NCI-H2227 treated with DMSO at 0.1 percent for 48 hours (cell line): ENCODE measurements around the gene NKD2.
"Not testable (repeated sequence)": the region's sequence is repeated elsewhere in the genome, so short reads cannot be mapped to it uniquely, and the experiment has no call there.

ENCODE experiments used
- DNase-seq: peaks from one replicate; lab custom pipeline; 2025; lab: John Stamatoyannopoulos, UW

The NKD2 gene

GRCh38 chr5:1013948-1014301, 5.3 kb downstream of the NKD2 start:
- no peak for DNase-seq

DNA sequence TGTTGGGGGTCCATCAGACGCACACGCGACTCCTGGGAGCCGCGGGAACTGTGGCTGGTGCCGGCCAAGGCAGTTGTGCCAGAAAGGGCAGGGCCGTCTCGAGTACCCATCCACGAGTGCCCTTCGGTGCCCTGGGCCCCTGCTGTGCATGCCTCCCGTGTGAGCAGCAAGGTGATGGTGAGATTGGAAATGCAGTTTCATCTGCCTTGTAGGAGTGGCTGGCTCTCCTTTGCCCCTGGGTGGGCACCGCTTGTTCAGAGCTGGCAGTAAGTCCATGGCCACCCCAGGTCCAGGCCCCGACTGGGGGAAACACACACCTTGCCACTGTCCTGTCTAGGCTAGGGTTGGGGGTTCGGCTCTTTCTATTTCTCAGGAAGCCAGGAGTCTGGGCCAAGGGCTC, 5.7 kb downstream of the NKD2 start:
- DNase-seq: no peak

- DNase-seq: no peak
Observed at GRCh38 chr5:1014781-1015221, 6.2 kb downstream of the NKD2 start.

- no peak for DNase-seq
Observed at GRCh38 chr5:1015507-1015906, 6.9 kb downstream of the NKD2 start.

- no peak for DNase-seq
Observed at GRCh38 chr5:1016036-1016435, 7.4 kb downstream of the NKD2 start.

DNA sequence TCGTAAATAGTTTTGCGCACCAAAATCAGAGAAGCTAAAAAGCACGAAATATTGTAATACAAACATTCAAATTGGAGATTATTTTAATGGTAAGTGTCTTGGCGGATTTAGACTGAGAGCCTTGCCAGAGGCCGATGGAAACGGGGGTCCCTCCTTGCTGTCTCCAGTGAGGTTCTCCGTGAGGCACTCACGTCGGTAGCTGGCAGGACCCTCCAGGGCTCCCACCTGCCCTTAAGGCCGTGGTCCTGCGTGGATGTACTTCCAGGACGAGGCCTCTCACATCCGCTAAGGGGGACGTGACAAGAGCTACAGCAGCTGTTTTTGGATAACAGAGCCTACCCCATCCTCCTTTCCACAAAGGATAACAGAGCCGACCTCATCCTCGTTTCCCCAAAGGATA, 7.9 kb downstream of the NKD2 start:
- DNase-seq: no peak

- DNase-seq: no peak
Observed at GRCh38 chr5:1017056-1017455, 8.5 kb downstream of the NKD2 start.

GRCh38 chr5:1017691-1018455, 9.3 kb downstream of the NKD2 start:
- DNase-seq: no peak

DNA sequence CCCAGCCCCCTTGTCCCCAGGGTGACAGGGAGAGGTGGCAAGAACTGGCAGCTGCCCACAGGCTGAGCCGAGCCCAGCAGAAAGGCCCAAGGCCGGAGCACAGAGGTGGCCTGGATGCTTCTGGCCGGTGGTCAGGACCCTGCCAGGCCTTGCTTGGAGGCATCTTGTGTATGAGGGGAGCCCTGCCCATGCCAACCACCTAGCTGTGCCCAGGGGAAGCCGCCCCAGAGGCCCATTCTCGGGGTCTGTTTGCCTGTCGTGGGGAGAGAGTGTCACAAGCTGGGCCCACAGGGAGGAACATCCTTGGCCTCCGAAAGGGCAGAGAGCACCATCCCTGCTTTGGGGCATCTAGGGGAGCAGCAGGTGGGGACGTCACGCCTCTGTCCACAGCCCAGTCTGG, 10.0 kb downstream of the NKD2 start:
- no peak for DNase-seq

DNA sequence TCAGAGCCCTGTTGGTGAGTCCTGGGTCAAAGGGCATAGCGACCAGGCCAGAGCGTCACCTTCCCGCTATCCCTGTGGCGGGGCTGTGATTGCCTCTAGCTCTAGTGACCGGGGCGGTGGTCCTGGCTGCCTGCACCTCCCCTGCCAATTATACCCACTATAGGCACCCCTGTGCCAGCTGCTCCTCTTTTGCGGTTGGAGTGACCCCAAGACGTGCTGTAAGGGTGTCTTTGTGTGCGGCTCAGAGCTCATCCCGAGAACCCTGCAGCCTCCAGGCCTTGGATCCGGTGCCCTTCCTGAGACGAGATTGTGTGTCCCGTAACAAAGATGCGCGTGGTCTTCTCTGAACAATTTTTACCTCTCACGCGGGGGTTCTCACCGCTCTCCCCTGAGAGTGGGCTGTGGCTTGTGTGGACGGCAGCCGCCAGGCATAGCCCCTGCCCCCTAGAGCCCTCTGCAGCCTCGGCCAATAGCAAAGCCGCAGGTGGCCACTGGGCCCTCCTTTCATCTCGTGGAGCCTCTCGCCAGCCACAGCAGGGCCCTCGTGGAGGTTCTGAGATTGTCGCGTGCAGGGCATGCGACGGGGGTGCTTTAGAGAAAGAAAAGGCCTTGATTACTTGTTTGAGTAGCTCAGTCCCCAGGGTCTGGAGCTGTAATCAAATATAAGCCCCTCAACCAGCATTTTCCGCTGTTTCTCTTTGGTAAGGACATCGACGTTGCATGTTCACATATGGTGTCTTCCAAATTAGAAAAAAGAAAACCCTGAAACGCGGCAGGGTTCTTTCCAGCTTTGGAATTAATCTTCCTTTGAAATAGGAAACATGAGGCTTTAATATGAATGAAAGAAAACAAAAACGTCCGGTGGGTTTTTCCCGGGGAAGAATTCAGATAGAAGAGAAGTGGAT, 10.7 kb downstream of the NKD2 start:
- no peak for DNase-seq

DNA sequence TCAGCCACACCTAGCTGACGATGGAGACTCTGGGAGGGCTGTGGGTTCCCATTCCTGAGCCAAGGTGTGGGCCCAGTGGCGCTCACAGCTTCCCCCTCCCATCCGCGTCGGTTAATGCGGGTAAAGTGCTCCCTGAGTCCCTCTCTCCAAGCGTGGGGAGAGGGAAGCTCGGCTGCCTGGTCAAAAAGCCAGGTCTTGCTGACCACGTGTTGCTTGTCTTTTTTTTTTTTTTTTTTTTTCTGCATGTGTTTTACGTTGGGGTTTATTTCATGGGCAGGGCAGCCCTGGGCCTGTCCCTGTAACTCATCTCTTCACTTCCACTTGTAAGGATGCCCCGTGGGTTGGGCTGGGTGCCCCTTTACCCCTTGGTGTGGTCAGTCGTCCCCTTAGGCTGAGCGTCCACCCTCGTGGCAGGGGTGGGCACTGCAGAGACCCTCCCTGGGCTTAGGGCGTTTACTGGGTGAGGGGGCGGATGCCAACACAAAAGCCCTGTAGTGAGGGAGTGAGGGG, 11.9 kb downstream of the NKD2 start:
- no peak for DNase-seq

- DNase-seq: no peak
Observed at GRCh38 chr5:1021136-1021968, 12.8 kb downstream of the NKD2 start.

DNA sequence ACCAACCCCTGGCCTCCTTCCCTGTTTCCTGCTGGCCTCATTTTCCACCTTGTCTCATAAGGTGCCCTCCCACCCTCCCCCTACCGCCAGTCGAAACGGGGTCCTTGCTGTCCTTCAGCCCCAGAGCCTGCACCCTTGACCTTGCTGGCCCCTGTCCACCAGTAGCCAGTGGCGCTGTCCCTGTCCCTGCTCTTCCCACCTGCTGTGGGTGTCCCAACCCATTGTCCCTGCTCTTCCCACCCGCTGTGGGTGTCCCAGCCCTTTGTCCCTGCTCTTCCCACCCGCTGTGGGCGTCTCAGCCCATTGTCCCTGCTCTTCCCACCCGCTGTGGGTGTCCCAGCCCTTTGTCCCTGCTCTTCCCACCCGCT, 13.4 kb downstream of the NKD2 start:
- DNase-seq: not testable (repeated sequence)

GRCh38 chr5:1026700-1027621, 18.4 kb downstream of the NKD2 start:
- no peak for DNase-seq

DNA sequence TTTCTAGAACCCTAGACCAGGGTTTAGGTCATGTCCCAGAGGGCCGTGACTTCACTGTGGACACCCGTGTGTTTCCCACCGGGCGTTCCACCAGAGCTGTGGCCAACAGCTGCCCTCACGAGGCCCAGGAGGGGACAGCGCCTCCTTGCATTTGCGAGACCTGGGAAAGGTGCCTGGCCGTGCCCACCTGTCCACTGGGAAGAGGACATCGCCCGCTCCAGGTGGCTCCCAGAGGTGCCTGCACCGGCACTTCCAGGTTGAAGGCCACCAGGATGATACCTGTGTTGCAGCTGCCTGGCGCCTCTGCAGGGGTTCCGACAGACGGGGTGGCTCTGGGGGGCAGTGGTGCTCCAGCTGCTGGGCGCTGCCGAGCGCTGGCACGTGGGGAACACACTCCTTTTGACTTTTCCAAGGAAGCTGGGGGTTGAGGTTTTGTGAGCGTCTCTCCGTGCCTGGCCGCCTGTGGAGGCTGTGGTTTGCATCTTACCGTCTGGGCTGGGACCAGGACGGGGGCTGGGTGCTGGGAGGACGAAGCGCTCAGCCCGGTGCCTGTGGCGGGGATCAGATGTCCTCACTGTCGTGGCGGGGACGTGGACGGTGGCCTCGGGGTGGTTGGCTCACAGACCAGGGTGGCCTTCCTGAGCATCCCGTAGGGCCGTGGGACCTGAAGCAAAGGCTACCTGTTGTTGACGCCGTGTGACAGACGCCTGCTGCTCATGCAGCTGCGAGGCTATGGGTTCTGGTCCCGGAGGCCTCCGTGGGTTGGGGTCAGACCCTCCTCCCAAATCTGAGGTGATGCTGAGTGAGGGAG, 19.2 kb downstream of the NKD2 start:
- no peak for DNase-seq

GRCh38 chr5:1028481-1029281, 20.1 kb downstream of the NKD2 start:
- DNase-seq: no peak

DNA sequence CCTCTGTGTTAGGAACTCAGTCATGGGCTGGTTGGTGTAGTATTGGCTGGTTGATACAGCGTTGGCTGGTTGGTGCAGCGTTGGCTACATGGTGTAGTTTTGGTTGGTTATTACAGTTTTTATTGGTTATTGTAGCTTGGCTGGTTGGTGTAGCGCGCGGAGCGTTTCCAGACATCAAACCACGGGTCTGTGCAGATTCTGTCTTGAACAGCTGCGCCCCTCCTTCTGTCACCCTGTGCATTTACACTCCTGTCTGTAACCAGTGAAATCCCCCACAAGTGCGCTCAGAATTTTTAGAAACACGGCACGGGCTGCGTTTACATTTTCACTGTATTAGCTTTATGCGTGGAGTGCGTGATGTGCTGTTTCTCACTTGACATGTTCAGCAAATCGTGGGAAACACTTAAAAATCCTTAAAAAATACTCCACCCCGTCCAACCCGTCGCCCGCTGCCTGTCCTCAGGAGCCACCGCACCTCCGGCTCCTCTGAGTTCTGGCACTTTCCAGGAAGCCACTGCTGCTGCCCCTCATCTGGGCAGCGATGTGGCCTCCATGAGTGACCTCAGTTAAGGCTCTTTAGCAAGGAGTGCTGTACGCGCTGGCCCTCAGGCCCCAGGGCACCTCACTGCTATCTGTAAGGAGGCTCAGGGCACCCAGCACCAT, 20.8 kb downstream of the NKD2 start:
- no peak for DNase-seq

DNA sequence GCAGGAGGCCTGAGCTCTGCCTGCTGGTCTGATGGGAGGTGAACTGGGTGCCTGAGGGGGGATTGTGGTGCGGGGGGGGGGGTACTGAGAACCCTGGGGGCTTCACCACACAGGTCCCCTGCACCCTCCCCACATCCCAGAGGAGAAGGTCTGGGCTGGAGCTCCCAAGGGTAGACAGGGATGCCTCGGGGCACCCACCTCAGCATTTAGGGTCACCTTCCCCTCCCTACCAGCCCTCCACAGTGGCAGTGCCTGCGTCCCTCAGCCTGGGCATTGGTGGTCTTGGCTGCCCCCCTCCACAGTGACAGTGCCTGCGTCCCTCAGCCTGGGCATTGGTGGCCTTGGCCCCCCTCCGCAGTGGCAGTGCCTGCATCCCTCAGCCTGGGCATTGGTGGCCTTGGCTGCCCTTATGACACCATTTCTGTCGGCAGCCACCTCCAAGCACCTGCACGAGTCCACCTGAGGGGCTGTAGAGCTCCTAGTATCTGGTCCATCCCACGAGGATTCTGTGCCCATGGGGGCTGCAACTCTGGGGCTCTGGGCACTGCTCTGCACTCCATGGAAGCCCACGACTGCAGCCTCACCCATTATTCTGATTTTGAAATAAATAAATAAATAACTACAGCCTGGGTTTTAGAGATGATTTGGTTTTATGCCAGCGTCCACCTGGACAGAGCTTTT, 21.5 kb downstream of the NKD2 start:
- DNase-seq: no peak
